GM21515 (cell line): ENCODE data around the gene SPAG6.
"Not testable (repeated sequence)": the region's sequence is repeated elsewhere in the genome, so short reads cannot be mapped to it uniquely, and the experiment has no call there.

Experiments
- ATAC-seq: cut with Tn5 transposase; IDR thresholded peaks from one replicate; pipeline ENCODE4 v1.9.1; 2021; ENCODE audit not compliant: unreplicated experiment

The SPAG6 gene

GRCh38 chr10:22345301-22346095 is at the start of gene SPAG6:
SPAG6 (plus strand) TSS chr10:22345496; CDS start chr10:22345612, 116 bp downstream.
- no peak for ATAC-seq

GRCh38 chr10:22301193-22301592 is 44.1 kb upstream of the SPAG6 start:
- ATAC-seq, result no peak

GRCh38 chr10:22303461-22303860 is 41.8 kb upstream of the SPAG6 start:
- no peak for ATAC-seq

- no peak for ATAC-seq
Measured at GRCh38 chr10:22305721-22306120, 39.6 kb upstream of the SPAG6 start.

GRCh38 chr10:22308390-22308789 is 36.9 kb upstream of the SPAG6 start:
- ATAC-seq, result peak; percentile 87

- ATAC-seq, result no peak
Measured at GRCh38 chr10:22309180-22310000, 35.9 kb upstream of the SPAG6 start.

- ATAC-seq, result not testable (repeated sequence)
Measured at GRCh38 chr10:22310012-22310411, 35.3 kb upstream of the SPAG6 start.

GRCh38 chr10:22310928-22311327 is 34.4 kb upstream of the SPAG6 start:
- no peak for ATAC-seq

GRCh38 chr10:22314852-22315251 is 30.4 kb upstream of the SPAG6 start:
- ATAC-seq, result no peak

- ATAC-seq, result peak; percentile 27
Measured at GRCh38 chr10:22315455-22316285, 29.6 kb upstream of the SPAG6 start.

- peak; percentile 57 for ATAC-seq
Measured at GRCh38 chr10:22316286-22317075, 28.8 kb upstream of the SPAG6 start, which contains the start of gene COMMD3. COMMD3 (plus strand) TSS chr10:22316388; CDS start chr10:22316418, 30 bp downstream.

GRCh38 chr10:22317076-22317370 is 28.3 kb upstream of the SPAG6 start:
- ATAC-seq, result peak; percentile 22

- no peak for ATAC-seq
Measured at GRCh38 chr10:22317771-22318565, 27.3 kb upstream of the SPAG6 start.

- ATAC-seq, result no peak
Measured at GRCh38 chr10:22318772-22319171, 26.5 kb upstream of the SPAG6 start.

GRCh38 chr10:22319547-22319979 is 25.7 kb upstream of the SPAG6 start:
- ATAC-seq, result no peak

GRCh38 chr10:22319980-22320558 is 25.2 kb upstream of the SPAG6 start:
- no peak for ATAC-seq

GRCh38 chr10:22320591-22321155 is 24.6 kb upstream of the SPAG6 start, which contains the start of gene BMI1:
BMI1 (plus strand) TSS chr10:22321099; CDS start chr10:22326450, 5,351 bp downstream.
- no peak for ATAC-seq

GRCh38 chr10:22321156-22321923 is 24.0 kb upstream of the SPAG6 start:
- ATAC-seq, result no peak
